GM18868 (cell line): ENCODE measurements around the gene MAGEA4.
"Not testable (repeated sequence)": the region's sequence is repeated elsewhere in the genome, so short reads cannot be mapped to it uniquely, and the experiment has no call there.

Experiments
- ATAC-seq: cut with Tn5 transposase; IDR thresholded peaks from one replicate; pipeline ENCODE4 v1.9.1; 2021; ENCODE audit warnings: mild to moderate bottlenecking, moderate library complexity; ENCODE audit not compliant: unreplicated experiment

MAGEA4 gene, protein sequence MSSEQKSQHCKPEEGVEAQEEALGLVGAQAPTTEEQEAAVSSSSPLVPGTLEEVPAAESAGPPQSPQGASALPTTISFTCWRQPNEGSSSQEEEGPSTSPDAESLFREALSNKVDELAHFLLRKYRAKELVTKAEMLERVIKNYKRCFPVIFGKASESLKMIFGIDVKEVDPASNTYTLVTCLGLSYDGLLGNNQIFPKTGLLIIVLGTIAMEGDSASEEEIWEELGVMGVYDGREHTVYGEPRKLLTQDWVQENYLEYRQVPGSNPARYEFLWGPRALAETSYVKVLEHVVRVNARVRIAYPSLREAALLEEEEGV

DNA sequence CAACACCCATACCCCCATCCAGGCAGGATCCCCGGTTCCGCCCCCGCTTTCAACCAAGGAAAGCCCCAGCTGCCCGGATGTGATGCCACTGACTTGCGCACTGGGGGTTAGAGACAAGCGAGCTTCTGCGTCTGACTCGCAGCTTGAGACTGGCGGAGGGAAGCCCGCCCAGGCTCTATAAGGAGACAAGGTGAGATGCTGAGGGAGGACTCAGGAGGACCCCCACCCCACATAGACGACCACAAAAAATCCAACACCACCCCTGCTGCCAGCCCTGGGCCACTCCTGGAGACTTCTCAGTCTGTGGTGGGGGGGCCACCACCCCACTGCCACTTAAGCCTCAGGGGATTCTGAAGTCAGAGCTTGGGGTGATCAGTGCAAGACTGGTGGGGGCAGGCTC lies at the start of gene MAGEA4:
TSS of gene MAGEA4 (plus strand) at position 110 of the 400 bp plus-strand sequence. CDS start 10,776 bp downstream, outside the sequence.
- ATAC-seq = no peak

- ATAC-seq = no peak
Observed at GRCh38 chrX:151870602-151871001, 42.1 kb upstream of the MAGEA4 start.

DNA sequence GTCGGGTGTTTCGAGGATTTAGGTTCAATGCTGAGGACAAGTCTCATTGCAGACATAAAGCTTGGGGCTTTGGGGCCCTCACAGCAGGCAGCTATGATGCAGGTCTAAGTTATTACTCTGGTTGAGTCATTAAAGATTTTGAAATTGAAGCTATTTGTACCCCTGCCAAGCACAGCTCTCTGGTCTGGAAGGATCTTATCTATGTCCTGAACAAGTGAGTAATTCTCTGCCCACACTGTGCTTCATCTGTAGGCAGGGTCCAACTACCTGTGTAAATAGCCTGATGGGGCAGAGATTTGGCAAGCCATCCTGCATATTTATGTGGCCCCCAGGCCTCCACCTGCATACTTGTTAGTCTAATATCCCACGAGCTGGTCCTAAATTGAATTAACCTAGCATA lies 41.4 kb upstream of the MAGEA4 start:
- no peak for ATAC-seq

- ATAC-seq = no peak
Observed at GRCh38 chrX:151873096-151873495, 39.6 kb upstream of the MAGEA4 start.

- ATAC-seq = no peak
Observed at GRCh38 chrX:151875270-151876026, 37.2 kb upstream of the MAGEA4 start.

GRCh38 chrX:151878574-151878973 lies 34.1 kb upstream of the MAGEA4 start:
- no peak for ATAC-seq

DNA sequence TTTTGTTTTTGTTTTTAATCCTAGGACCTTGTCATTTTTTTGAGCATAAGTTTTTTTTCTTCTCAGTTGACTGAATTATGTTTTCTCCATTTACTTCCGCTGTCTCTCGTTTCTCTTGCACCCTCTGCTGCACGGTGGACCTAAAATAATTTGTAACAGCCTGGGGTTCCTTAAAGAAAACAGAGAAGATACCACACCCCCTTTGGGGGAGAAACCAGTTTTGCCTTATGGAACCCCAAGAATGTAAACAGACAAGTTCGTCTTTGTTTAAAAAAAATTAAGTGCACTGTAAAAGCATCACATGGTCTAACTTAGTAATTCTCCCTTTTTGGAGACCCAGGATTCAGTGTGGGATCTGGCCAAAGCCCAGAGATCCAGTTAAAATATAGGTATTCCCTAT lies 32.8 kb upstream of the MAGEA4 start:
- no peak for ATAC-seq

DNA sequence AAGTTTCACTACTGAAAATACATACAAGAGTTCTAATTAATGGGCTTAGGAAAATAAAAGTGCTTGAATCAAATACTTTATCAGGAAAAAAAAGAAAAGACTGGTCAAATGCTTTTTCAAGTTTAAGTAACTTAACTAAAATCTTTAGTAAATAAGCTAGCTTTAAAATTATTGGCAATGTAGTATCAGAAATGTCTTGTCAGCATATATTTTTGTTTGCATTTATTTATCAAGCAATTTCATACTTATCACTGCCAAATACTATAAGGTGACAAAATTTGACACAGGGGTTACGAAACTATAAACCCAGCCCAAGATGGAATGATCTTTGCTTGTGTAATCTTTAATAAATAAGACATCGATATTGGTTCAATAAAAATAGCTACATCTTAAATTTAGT lies 31.8 kb upstream of the MAGEA4 start:
- ATAC-seq = no peak

- ATAC-seq = no peak
Observed at GRCh38 chrX:151889421-151889820, 23.3 kb upstream of the MAGEA4 start.

- ATAC-seq = no peak
Observed at GRCh38 chrX:151896734-151897474, 15.8 kb upstream of the MAGEA4 start.

- ATAC-seq = no peak
Observed at GRCh38 chrX:151899622-151900021, 13.1 kb upstream of the MAGEA4 start.

DNA sequence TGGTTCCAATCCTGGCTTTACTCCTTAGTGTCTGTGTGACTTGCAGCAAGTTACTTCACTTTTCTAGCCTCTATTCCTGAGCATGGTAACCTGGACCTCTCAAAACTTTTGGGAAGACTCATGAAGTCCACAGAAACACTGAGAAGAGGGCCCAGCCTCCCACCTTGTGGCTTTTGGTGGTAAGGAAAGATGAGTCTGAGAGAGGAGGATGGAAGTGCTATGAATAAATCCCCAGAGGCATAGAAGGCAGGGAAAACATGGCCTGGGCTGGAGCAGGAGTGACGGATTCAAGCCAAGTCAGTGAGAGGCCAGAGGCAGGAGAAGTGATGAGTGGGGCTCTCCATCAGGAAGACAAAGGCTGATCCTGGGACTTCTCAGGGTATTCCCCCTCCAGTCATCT lies 10.9 kb upstream of the MAGEA4 start:
- ATAC-seq = no peak

DNA sequence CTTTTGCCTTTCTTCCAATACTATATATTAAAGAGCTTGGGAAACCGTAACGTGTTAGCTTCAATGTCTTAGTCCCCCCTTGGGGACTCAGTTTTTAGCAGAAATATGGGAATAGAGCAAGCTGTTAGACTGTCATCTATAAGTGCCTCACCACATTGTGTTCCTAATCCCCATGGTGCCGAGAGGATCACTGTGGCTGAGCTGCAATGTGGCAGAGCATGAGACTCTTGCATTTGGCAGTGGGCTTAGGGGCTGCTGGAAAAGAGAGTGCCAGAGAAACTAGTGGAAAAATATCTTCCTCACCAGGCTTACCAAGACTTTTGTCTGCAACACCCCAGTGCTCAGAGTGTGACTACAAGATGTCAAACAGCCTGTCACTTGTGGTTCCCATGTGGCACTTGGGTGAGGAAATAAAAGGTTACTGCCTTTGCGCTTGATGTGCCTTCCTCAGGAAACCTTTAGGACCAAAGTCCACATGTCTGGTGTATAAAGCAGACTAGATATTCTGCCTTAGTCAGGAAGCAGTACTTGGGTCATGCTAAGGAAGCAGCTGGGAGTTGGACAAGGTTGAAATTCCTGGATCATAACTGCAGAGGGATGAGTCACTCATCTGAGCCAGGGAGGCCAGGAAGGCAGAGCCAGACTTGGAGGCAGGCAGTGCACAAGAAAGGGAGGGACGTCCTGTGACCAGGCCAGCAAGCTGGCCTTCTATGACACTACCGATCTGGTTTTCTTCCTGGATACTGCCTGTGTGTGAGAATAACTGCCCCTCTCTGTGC lies 9.7 kb upstream of the MAGEA4 start:
- ATAC-seq = no peak

- ATAC-seq = no peak
Observed at GRCh38 chrX:151904989-151905388, 7.7 kb upstream of the MAGEA4 start.

GRCh38 chrX:151912221-151912620 lies 468 bp upstream of the MAGEA4 start:
- ATAC-seq = no peak

- not testable (repeated sequence) for ATAC-seq
Observed at GRCh38 chrX:151918736-151919135, 6.0 kb downstream of the MAGEA4 start.

GRCh38 chrX:151919610-151920009 lies 6.9 kb downstream of the MAGEA4 start:
- no peak for ATAC-seq

- no peak for ATAC-seq
Observed at GRCh38 chrX:151920101-151920500, 7.4 kb downstream of the MAGEA4 start.

DNA sequence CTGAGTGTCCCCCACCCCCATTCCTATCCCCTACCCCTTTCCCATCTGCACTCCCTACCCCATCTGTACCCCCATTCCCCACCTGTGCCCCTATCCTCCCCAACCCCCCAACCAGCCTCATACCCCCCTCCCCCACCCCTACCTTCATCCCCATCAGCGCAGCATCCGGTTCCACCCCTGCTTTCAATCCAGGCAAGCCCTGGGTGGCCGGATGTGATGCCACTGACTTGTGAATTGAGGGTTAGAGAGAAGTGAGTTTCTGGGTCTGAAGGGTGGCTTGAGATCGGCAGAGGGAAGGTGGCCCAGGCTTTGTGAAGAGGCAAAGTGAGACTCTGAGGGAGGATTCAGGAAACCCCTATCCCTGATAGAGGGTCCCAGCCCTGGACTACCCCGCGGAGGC lies 7.8 kb downstream of the MAGEA4 start:
- ATAC-seq = no peak

- no peak for ATAC-seq
Observed at GRCh38 chrX:151921292-151921691, 8.6 kb downstream of the MAGEA4 start.

- ATAC-seq = no peak
Observed at GRCh38 chrX:151921866-151922265, 9.2 kb downstream of the MAGEA4 start.
